A549 (cell line): Measurements from ENCODE around the gene CSKMT. TPM values are rescaled to one million over a fixed set of nuclear protein-coding genes. Genes with fewer than 3 reads are reported as not detected.
"Not testable (repeated sequence)": the region's sequence is repeated elsewhere in the genome, so short reads cannot be mapped to it uniquely, and the experiment has no call there.

Experiments used
- ATAC-seq, 2 experiments: fragments of 200-7000 bp in 1 of 2; fragments of >200 bp in 1 of 2; cut with Nextera tagmentation in 1 of 2; cut with Tn5 transposase in 1 of 2; 3 replicates each; pipeline versions ENCODE4 v1.8.0 to v1.9.1; 2018 to 2020; ENCODE audit warnings: mild to moderate bottlenecking in 1 of 2, moderate library complexity in 1 of 2
- CTCF ChIA-PET: fragments of 300-600 bp; sonication (Branson Sonifier 250); formaldehyde crosslinking; extraction: SDS; loops from one replicate; lab custom pipeline; 2021; ENCODE audit warnings: antibody characterized with exemption, inconsistent platforms; lab: Yijun Ruan, JAX
- POLR2A ChIA-PET: fragments of 350-600 bp; formaldehyde crosslinking; extraction: SDS; loops from one replicate; lab custom pipeline; 2021; ENCODE audit warnings: antibody characterized with exemption, inconsistent platforms; lab: Yijun Ruan, JAX
- DNase-seq, 2 experiments: peaks; one replicate each; pipeline versions ENCODE4 v3.0.0 to v3.0.0-alpha.2; 2011 to 2016; ENCODE audit warnings: low read depth in 1 of 2, low spot score in 1 of 2
- FAIRE-seq: peaks from 2 replicates; lab custom pipeline; 2011; peaks lifted over from hg19 to GRCh38; lab: Jason Lieb, UNC
- H3K27ac ChIP-seq, 2 experiments: fragments of >200 bp; sonication (Bioruptor Twin); formaldehyde crosslinking; 3 replicates each; pipeline ENCODE4 v1.5.1; 2016 to 2017
- H3K4me1 ChIP-seq: fragments of >200 bp; sonication (Bioruptor Twin); formaldehyde crosslinking; 3 replicates; pipeline ENCODE4 v1.6.1; 2016
- H3K4me2 ChIP-seq: fragments of >200 bp; sonication (Bioruptor Twin); formaldehyde crosslinking; 3 replicates; pipeline ENCODE4 v1.6.1; 2016
- H3K4me3 ChIP-seq: fragments of >200 bp; sonication (Bioruptor Twin); formaldehyde crosslinking; 3 replicates; pipeline ENCODE4 v1.5.1; 2016
- H3K9me3 ChIP-seq: fragments of >200 bp; sonication (Bioruptor Twin); formaldehyde crosslinking; 3 replicates; pipeline ENCODE4 v1.6.1; 2016
- BHLHE40 ChIP-seq: IDR thresholded peaks from 2 replicates; pipeline ENCODE4 v1.6.1; 2012; ENCODE audit warnings: low read depth, low read length, inconsistent platforms
- CBX2 ChIP-seq: fragments of 200-600 bp; sonication (generic); IDR thresholded peaks from 2 replicates; pipeline ENCODE4 v1.6.1; 2016; ENCODE audit warnings: low read depth, mild to moderate bottlenecking, borderline replicate concordance
- CBX8 ChIP-seq: fragments of 200-600 bp; sonication (generic); IDR thresholded peaks from 2 replicates; pipeline ENCODE4 v1.6.1; 2016
- CEBPB ChIP-seq, 2 experiments: fragments of >200 bp in 1 of 2; sonication (Bioruptor Twin) in 1 of 2; formaldehyde crosslinking in 1 of 2; IDR thresholded peaks; 2 replicates each; pipeline ENCODE4 v1.6.1; 2012 to 2016
- CHD4 ChIP-seq: fragments of 200-600 bp; sonication (generic); IDR thresholded peaks from 2 replicates; pipeline ENCODE4 v1.6.1; 2016; ENCODE audit warnings: antibody characterized with exemption, mild to moderate bottlenecking, borderline replicate concordance
- ESRRA ChIP-seq: fragments of 150-350 bp; IDR thresholded peaks from 2 replicates; pipeline ENCODE4 v1.6.1; 2014; ENCODE audit warnings: mild to moderate bottlenecking, low read length, borderline replicate concordance
- FOSL2 ChIP-seq, 2 experiments: fragments of 450-650 bp in 1 of 2; fragments of >200 bp in 1 of 2; sonication (Bioruptor Twin) in 1 of 2; formaldehyde crosslinking; IDR thresholded peaks; 2 replicates each; pipeline versions ENCODE4 v1.5.0 to v1.6.1; 2016 to 2020; ENCODE audit warnings: mild to moderate bottlenecking in 1 of 2, moderate library complexity in 1 of 2
- HOXA7 ChIP-seq: fragments of 250-450 bp; sonication (Bioruptor Pico); IDR thresholded peaks from 2 replicates; pipeline ENCODE4 v1.5.0; 2020; ENCODE audit warnings: mild to moderate bottlenecking, moderate library complexity
- HOXB13 ChIP-seq: fragments of 250-450 bp; sonication (Bioruptor Pico); IDR thresholded peaks from 2 replicates; pipeline ENCODE4 v1.5.0; 2020; ENCODE audit warnings: low read depth, mild to moderate bottlenecking, moderate library complexity
- KDM1A ChIP-seq: fragments of 200-600 bp; sonication (generic); IDR thresholded peaks from 2 replicates; pipeline ENCODE4 v1.6.1; 2016; ENCODE audit warnings: low read depth, mild to moderate bottlenecking
- MAFK ChIP-seq: fragments of 450-650 bp; IDR thresholded peaks from 2 replicates; pipeline ENCODE4 v1.6.1; 2014; ENCODE audit not compliant: partially characterized antibody
- MYC ChIP-seq: IDR thresholded peaks from 2 replicates; pipeline ENCODE4 v1.6.1; 2012; ENCODE audit warnings: mild to moderate bottlenecking, inconsistent platforms, low read length, improper control_type of control experiment, borderline replicate concordance
- NR3C1 ChIP-seq: fragments of >200 bp; sonication (Bioruptor Twin); formaldehyde crosslinking; IDR thresholded peaks from 3 replicates; pipeline ENCODE4 v1.6.1; 2017
- PHF8 ChIP-seq: fragments of 200-600 bp; sonication (generic); IDR thresholded peaks from 2 replicates; pipeline ENCODE4 v1.6.1; 2016; ENCODE audit warnings: low read depth, mild to moderate bottlenecking, antibody characterized with exemption, moderate library complexity, borderline replicate concordance
- POLR2A ChIP-seq: IDR thresholded peaks from 2 replicates; pipeline ENCODE4 v1.6.1; 2012; ENCODE audit warnings: mild to moderate bottlenecking, low read length
- POLR2AphosphoS2 ChIP-seq: conservative IDR thresholded peaks from 2 replicates; pipeline ENCODE4 v1.6.1; 2012; ENCODE audit warnings: low read length, improper control_type of control experiment, inconsistent platforms
- RCOR1 ChIP-seq: fragments of 150-350 bp; IDR thresholded peaks from 2 replicates; pipeline ENCODE4 v1.6.1; 2014; ENCODE audit warnings: antibody characterized with exemption, low read length, low read depth
- TFCP2L1 ChIP-seq: fragments of 250-450 bp; sonication (Bioruptor Pico); IDR thresholded peaks from 2 replicates; pipeline ENCODE4 v1.5.0; 2021; ENCODE audit warnings: mild to moderate bottlenecking
- ZC3H11A ChIP-seq: fragments of 450-650 bp; IDR thresholded peaks from 2 replicates; pipeline ENCODE4 v1.6.1; 2014; ENCODE audit warnings: antibody characterized with exemption, mild to moderate bottlenecking
- ZFP36 ChIP-seq: fragments of 450-650 bp; IDR thresholded peaks from 2 replicates; pipeline ENCODE4 v1.6.1; 2014; ENCODE audit warnings: borderline replicate concordance; ENCODE audit not compliant: partially characterized antibody
- ZNF302 ChIP-seq: fragments of 250-450 bp; sonication (Bioruptor Pico); IDR thresholded peaks from 2 replicates; pipeline ENCODE4 v1.9.0; 2021; ENCODE audit warnings: inconsistent platforms, mild to moderate bottlenecking, moderate library complexity
- ZSCAN20 ChIP-seq: fragments of 250-450 bp; sonication (Bioruptor Pico); IDR thresholded peaks from 2 replicates; pipeline ENCODE4 v1.8.0; 2022; ENCODE audit warnings: mild to moderate bottlenecking, moderate library complexity
- WGBS: methylation state at CpG from one replicate; pipeline ENCODE4 v1.1.6; 2017; ENCODE audit errors: missing lambda C conversion rate; 5-methylcytosine and 5-hydroxymethylcytosine counted together
- polyA plus RNA-seq, 4 experiments: library from polyadenylated mRNA; depleted of rRNA in 3 of 4; stranded (reverse); fragments of >200 nt; fragmentation: RNase III in 1 of 4; extraction: RNeasy Plus Mini Kit Qiagen cat#74134 plus additional on column Dnase treatment in 1 of 4; gene quantifications; 2 replicates in 3 of 4; 3 replicates in 1 of 4; pipeline ENCODE4 v1.2.3, GENCODE V29; 2011 to 2017
- TF ChIP-seq, protein P1 (sequence below): fragments of >200 bp; sonication (Bioruptor Twin); formaldehyde crosslinking; IDR thresholded peaks from 2 replicates; pipeline ENCODE4 v1.6.1; 2016
- TF ChIP-seq, protein P2 (sequence below): fragments of 200-600 bp; sonication (generic); IDR thresholded peaks from 2 replicates; pipeline ENCODE4 v1.6.1; 2016; ENCODE audit warnings: antibody characterized with exemption, mild to moderate bottlenecking, moderate library complexity
- TF ChIP-seq, protein P3 (sequence below): fragments of 250-450 bp; sonication (Bioruptor Pico); IDR thresholded peaks from 2 replicates; pipeline ENCODE4 v1.5.0; 2021; ENCODE audit warnings: mild to moderate bottlenecking, moderate library complexity, borderline replicate concordance

The CSKMT gene
- polyA plus RNA-seq, 2 of the 4 experiments (the other 2 are of a cell fraction), result 5.7 to 14.3 TPM

DNA sequence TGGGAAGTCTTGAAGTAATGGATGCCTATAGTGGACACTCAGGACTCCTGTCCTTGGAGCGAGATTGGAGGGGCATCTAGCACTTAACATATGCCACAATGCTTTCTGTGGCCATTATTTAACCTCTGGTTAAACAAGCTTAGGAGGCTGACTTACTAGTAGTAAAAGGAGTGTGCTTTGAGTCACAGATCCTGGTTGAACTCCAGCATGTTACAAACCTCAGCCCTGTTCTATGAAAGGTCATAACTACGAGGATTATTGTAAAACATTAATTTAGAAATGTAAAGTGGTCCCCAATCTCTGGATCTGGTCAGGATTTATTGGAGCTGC is 8.0 kb downstream of the CSKMT start:
- POLR2A ChIA-PET, result interaction anchor here (0.6 to 2.8 kb wide), 3 partner anchors 8 to 81 kb away, joined by 3 to 36 read pairs (median 4); partner anchors contain the start of genes C11orf98, CSKMT, LRRN4CL and TUT1
- peaks cover 31% of the 10 kb centered on the region for H3K4me1 ChIP-seq
- FAIRE-seq, result no peak
- no peak overlapping the region for H3K4me3 ChIP-seq
- peak overlapping the region in 1 of 2 experiments; percentile 98; a peak in 4 of 6 replicates for H3K27ac ChIP-seq
- TF ChIP-seq HOXB13 (no peak), ZFP36 (no peak), CEBPB (IDR thresholded peaks at IDR 0.05) (no peak), ZNF302 (CRISPR knock-in tag) (no peak), PHF8 (no peak), POLR2AphosphoS2 (no peak), CHD4 (no peak), HOXA7 (CRISPR knock-in tag) (no peak), ESRRA (no peak), FOSL2 (IDR thresholded peaks at IDR 0.05) (no peak), FOSL2 (CRISPR knock-in tag; IDR thresholded peaks at IDR 0.05) (no peak), ZSCAN20 (CRISPR knock-in tag) (no peak), ZC3H11A (no peak), NR3C1 (no peak), POLR2A (no peak), TFCP2L1 (CRISPR knock-in tag) (no peak), KDM1A (no peak)
- TF ChIP-seq, protein P1, sequence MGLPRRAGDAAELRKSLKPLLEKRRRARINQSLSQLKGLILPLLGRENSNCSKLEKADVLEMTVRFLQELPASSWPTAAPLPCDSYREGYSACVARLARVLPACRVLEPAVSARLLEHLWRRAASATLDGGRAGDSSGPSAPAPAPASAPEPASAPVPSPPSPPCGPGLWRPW, result no peak
- TF ChIP-seq, protein P2, sequence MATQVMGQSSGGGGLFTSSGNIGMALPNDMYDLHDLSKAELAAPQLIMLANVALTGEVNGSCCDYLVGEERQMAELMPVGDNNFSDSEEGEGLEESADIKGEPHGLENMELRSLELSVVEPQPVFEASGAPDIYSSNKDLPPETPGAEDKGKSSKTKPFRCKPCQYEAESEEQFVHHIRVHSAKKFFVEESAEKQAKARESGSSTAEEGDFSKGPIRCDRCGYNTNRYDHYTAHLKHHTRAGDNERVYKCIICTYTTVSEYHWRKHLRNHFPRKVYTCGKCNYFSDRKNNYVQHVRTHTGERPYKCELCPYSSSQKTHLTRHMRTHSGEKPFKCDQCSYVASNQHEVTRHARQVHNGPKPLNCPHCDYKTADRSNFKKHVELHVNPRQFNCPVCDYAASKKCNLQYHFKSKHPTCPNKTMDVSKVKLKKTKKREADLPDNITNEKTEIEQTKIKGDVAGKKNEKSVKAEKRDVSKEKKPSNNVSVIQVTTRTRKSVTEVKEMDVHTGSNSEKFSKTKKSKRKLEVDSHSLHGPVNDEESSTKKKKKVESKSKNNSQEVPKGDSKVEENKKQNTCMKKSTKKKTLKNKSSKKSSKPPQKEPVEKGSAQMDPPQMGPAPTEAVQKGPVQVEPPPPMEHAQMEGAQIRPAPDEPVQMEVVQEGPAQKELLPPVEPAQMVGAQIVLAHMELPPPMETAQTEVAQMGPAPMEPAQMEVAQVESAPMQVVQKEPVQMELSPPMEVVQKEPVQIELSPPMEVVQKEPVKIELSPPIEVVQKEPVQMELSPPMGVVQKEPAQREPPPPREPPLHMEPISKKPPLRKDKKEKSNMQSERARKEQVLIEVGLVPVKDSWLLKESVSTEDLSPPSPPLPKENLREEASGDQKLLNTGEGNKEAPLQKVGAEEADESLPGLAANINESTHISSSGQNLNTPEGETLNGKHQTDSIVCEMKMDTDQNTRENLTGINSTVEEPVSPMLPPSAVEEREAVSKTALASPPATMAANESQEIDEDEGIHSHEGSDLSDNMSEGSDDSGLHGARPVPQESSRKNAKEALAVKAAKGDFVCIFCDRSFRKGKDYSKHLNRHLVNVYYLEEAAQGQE, result no peak
- TF ChIP-seq, all 56 proteins: peak for 0
- CTCF ChIA-PET, result interaction anchor here (1.1 to 9.0 kb wide), 5 partner anchors 8 to 114 kb away, joined by 3 to 72 read pairs (median 7); partner anchors contain the start of genes BSCL2, C11orf98, GNG3 and LRRN4CL
- Histone ChIP-seq H3K4me2 (peak overlapping the region; percentile 64), H3K9me3 (no peaks in the 10 kb centered on the region)
- DNase-seq, result no peak
- WGBS, result 50% methylated on average over 2 of the region's 2 CpGs
- no peak for ATAC-seq

DNA sequence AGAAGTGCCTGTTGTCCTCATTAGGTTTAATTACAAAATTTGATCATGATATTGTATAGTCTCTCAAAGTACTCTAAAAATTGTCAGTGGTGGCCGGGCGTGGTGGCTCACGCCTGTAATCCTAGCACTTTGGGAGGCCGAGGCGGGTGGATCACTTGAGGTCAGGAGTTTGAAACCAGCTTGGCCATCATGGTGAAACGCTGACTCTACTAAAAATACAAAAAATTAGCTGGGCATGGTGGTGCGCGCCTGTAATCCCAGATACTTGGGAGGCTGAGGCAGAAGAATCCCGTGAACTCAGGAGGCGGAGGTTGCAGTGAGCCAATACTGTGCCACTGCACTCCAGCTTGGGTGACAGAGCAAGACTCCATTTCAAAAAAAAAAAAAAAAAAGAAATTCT is 10.3 kb downstream of the CSKMT start:
- CTCF ChIA-PET, result interaction anchor here (0.6 to 9.0 kb wide), 4 partner anchors 12 to 281 kb away, joined by 3 to 72 read pairs (median 5); partner anchors contain the start of gene LRRN4CL
- H3K4me2 ChIP-seq, H3K27ac ChIP-seq, H3K4me3 ChIP-seq, ATAC-seq, FAIRE-seq, DNase-seq, H3K9me3 ChIP-seq: not testable (repeated sequence)
- 97% methylated on average over 10 of the region's 10 CpGs for WGBS
- peaks cover 25% of the 10 kb centered on the region for H3K4me1 ChIP-seq
- peak; percentile 66 for TF ChIP-seq MAFK
- POLR2A ChIA-PET, result interaction anchor here (0.6 to 2.8 kb wide), 5 partner anchors 8 to 84 kb away, joined by 3 to 36 read pairs (median 5); partner anchors contain the start of genes C11orf98, CSKMT, INTS5 and TUT1

DNA sequence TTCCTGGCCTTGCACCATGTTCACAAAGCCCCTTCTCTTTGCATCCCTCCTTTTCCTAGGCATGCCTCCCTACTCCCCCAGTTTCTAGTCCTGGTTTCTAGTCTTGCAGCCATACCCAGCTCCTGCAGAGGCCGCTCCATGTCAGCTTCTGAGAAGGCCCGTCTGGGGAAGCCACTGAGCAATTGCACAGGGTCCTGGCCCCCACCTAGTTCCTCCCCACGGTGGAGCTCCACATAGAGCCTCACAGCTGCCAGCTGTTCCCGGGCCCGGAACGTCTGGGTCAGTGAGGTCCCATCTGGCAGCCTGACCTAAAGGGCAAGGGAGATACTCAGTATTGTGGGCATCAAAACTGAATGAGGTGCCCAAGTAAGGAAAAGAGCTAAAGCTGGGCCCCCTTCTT is 11.6 kb downstream of the CSKMT start:
- ChIA-PET CTCF (interaction anchor here (0.9 to 9.0 kb wide), 6 partner anchors 8 to 93 kb away, joined by 3 to 72 read pairs (median 4); partner anchors contain the start of genes EML3 and LRRN4CL), POLR2A (interaction anchor here (0.6 to 1.8 kb wide), 6 partner anchors 10 to 110 kb away, joined by 3 to 11 read pairs (median 4); partner anchors contain the start of genes C11orf98, CSKMT, HNRNPUL2 and INTS5)

More for the DNA sequence above, 11.6 kb downstream of the CSKMT start:
- H3K27ac ChIP-seq, result no peak overlapping the region
- H3K4me3 ChIP-seq, result no peak overlapping the region
- TF ChIP-seq RCOR1 (no peak), BHLHE40 (no peak), MYC (no peak), CBX2 (no peak), NR3C1 (no peak), CBX8 (no peak)
- TF ChIP-seq, protein P3, sequence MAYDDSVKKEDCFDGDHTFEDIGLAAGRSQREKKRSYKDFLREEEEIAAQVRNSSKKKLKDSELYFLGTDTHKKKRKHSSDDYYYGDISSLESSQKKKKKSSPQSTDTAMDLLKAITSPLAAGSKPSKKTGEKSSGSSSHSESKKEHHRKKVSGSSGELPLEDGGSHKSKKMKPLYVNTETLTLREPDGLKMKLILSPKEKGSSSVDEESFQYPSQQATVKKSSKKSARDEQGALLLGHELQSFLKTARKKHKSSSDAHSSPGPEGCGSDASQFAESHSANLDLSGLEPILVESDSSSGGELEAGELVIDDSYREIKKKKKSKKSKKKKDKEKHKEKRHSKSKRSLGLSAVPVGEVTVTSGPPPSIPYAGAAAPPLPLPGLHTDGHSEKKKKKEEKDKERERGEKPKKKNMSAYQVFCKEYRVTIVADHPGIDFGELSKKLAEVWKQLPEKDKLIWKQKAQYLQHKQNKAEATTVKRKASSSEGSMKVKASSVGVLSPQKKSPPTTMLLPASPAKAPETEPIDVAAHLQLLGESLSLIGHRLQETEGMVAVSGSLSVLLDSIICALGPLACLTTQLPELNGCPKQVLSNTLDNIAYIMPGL (CRISPR knock-in tag), result no peak
- FAIRE-seq (no peak), DNase-seq (no peak), ATAC-seq (no peak)
- H3K9me3 ChIP-seq, result no peaks in the 10 kb centered on the region
- H3K4me2 ChIP-seq, result no peak overlapping the region
- 53% methylated on average over 6 of the region's 6 CpGs for WGBS
- peaks cover 30% of the 10 kb centered on the region for H3K4me1 ChIP-seq
